GM03348 (cell line): ENCODE results near the gene FAT2.

Experiments used
- DNase-seq: peaks from one replicate; pipeline ENCODE4 v3.0.0; 2012; ENCODE audit warnings: low spot score

FAT2 gene

GRCh38 chr5:151555760-151556576 lies 35.2 kb downstream of the FAT2 start:
- DNase-seq: no peak

GRCh38 chr5:151553695-151554094 lies 37.4 kb downstream of the FAT2 start:
- DNase-seq: no peak

- no peak for DNase-seq
These were observed 37.9 kb downstream of the FAT2 start for GRCh38 chr5:151553130-151553670.

- no peak for DNase-seq
These were observed 39.1 kb downstream of the FAT2 start for GRCh38 chr5:151551985-151552384.

- no peak for DNase-seq
These were observed 41.0 kb downstream of the FAT2 start for GRCh38 chr5:151550146-151550545.

- DNase-seq: no peak
These were observed 41.4 kb downstream of the FAT2 start for GRCh38 chr5:151549713-151550112.

- DNase-seq: no peak
These were observed 43.8 kb downstream of the FAT2 start for GRCh38 chr5:151547364-151547763.

- no peak for DNase-seq
These were observed 49.6 kb downstream of the FAT2 start for GRCh38 chr5:151541571-151541970.
